Keratinocyte (primary cell): ENCODE data around the gene ELF5. TPM values are rescaled to one million over a fixed set of nuclear protein-coding genes. Genes with fewer than 3 reads are reported as not detected.

Experiments
- DNase-seq: peaks from one replicate; pipeline ENCODE4 v3.0.0-alpha.2; 2011; ENCODE audit warnings: low read depth, missing footprints, low spot score
- FAIRE-seq: peaks from 2 replicates; lab custom pipeline; 2011; peaks lifted over from hg19 to GRCh38; lab: Jason Lieb, UNC
- H2AFZ ChIP-seq: 2 replicates; pipeline ENCODE4 v1.6.0; 2012; ENCODE audit warnings: low read length, control low read depth, inconsistent platforms; ENCODE audit not compliant: control insufficient read depth
- H3K27ac ChIP-seq: 2 replicates; pipeline ENCODE4 v1.5.1; 2011; ENCODE audit warnings: low read length; ENCODE audit not compliant: control insufficient read depth, insufficient read depth
- H3K27me3 ChIP-seq: 3 replicates; pipeline ENCODE4 v1.6.0; 2011; ENCODE audit warnings: low read length; ENCODE audit not compliant: control insufficient read depth, insufficient read depth; ENCODE audit errors: extremely low read depth
- H3K36me3 ChIP-seq, 2 experiments: 2 replicates in 1 of 2; 3 replicates in 1 of 2; pipeline ENCODE4 v1.5.1; 2011; ENCODE audit warnings: low read length in 2 of 2, mild to moderate bottlenecking in 1 of 2; ENCODE audit not compliant: control insufficient read depth in 2 of 2, insufficient read depth in 2 of 2; ENCODE audit errors: extremely low read depth in 1 of 2
- H3K4me1 ChIP-seq: 3 replicates; pipeline ENCODE4 v1.5.1; 2011; ENCODE audit warnings: low read length; ENCODE audit not compliant: control insufficient read depth, insufficient read depth; ENCODE audit errors: extremely low read depth
- H3K4me2 ChIP-seq: 3 replicates; pipeline ENCODE4 v1.6.0; 2011; ENCODE audit warnings: low read depth, low read length; ENCODE audit not compliant: control insufficient read depth, insufficient read depth; ENCODE audit errors: extremely low read depth
- H3K4me3 ChIP-seq, 3 experiments: fragments of 200-600 bp in 1 of 3; sonication (generic) in 1 of 3; 2 replicates in 2 of 3; 3 replicates in 1 of 3; pipeline ENCODE4 v1.5.1; 2011 to 2016; ENCODE audit warnings: low read length in 3 of 3, mild to moderate bottlenecking in 3 of 3, control low read depth in 2 of 3, inconsistent platforms in 1 of 3, low read depth in 1 of 3, mixed read lengths in 1 of 3, mixed run types in 1 of 3, moderate library complexity in 1 of 3; ENCODE audit not compliant: control insufficient read depth in 2 of 3, insufficient read depth in 2 of 3; ENCODE audit errors: extremely low read depth in 1 of 3
- H3K79me2 ChIP-seq: 2 replicates; pipeline ENCODE4 v1.6.0; 2012; ENCODE audit warnings: low read length; ENCODE audit not compliant: control insufficient read depth, insufficient read depth
- H3K9ac ChIP-seq: 3 replicates; pipeline ENCODE4 v1.6.0; 2011; ENCODE audit warnings: low read length; ENCODE audit not compliant: control insufficient read depth, insufficient read depth; ENCODE audit errors: extremely low read depth
- H3K9me1 ChIP-seq: 3 replicates; pipeline ENCODE4 v1.6.0; 2011; ENCODE audit warnings: low read length; ENCODE audit not compliant: control insufficient read depth, insufficient read depth; ENCODE audit errors: extremely low read depth
- H3K9me3 ChIP-seq: 2 replicates; pipeline ENCODE4 v1.5.1; 2012; ENCODE audit warnings: low read depth, low read length; ENCODE audit not compliant: control insufficient read depth
- H4K20me1 ChIP-seq: 3 replicates; pipeline ENCODE4 v1.6.0; 2011; ENCODE audit warnings: low read length; ENCODE audit not compliant: control insufficient read depth, insufficient read depth; ENCODE audit errors: extremely low read depth
- EZH2 ChIP-seq: IDR thresholded peaks from one replicate; pipeline ENCODE4 v1.6.1; 2012; ENCODE audit warnings: inconsistent platforms, mild to moderate bottlenecking, low read length, moderate library complexity
- dilution Hi-C: fragments of 300-500 bp; cut with MboI; formaldehyde crosslinking; loops from one replicate; pipeline ENCODE4 v1.7.0; 2020; ENCODE audit warnings: low sequenced_read_pairs; ENCODE audit not compliant: extremely low pct_ligation_motif_present
- polyA plus RNA-seq, 5 experiments: library from polyadenylated mRNA; depleted of rRNA in 3 of 5; stranded (reverse) in 3 of 5; stranded (forward) in 1 of 5; unstranded in 1 of 5; fragments of >200 nt; gene quantifications; 1 replicate in 1 of 5; 2 replicates in 3 of 5; 3 replicates in 1 of 5; pipeline versions ENCODE4 v1.2.1 to v1.2.3, GENCODE V29; 2011 to 2012; ENCODE audit warnings: missing spikeins in 2 of 5, low read depth in 1 of 5, low replicate concordance in 1 of 5
- TF ChIP-seq, protein P1 (sequence below), 3 experiments: IDR thresholded peaks in 1 of 3; conservative IDR thresholded peaks in 1 of 3; optimal IDR thresholded peaks in 1 of 3; 2 replicates in 2 of 3; 3 replicates in 1 of 3; pipeline versions ENCODE3 to v1.5.1; 2011; ENCODE audit warnings: low read length in 3 of 3, mild to moderate bottlenecking in 3 of 3, moderate library complexity in 2 of 3, control low read depth in 1 of 3, inconsistent platforms in 1 of 3; ENCODE audit not compliant: insufficient read depth in 2 of 3; ENCODE audit errors: extremely low read depth in 1 of 3

Gene ELF5
- polyA plus RNA-seq, 1 donor (not counting 4 experiments of a cell fraction or from before 2014, with no cell fraction given): not detected

DNA sequence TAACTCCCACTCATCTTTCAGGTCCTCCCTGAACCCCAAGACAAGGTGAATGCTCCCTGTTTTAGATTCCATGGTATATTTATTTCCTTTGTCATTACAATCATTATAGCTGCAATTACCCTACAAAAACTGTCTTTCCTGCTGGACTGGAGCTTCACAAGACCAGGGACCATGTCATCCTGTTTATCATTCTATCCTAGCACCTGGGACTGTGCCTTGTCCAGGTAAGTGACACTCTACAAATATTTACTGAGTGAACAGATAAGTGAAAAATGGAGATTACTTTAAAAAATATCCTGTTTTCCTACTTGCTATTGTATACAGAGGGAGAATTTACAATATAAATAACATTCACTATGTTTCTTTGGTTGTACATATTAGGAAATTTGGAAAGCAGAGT lies 22.5 kb upstream of the ELF5 start:
- DNase-seq: no peak

DNA sequence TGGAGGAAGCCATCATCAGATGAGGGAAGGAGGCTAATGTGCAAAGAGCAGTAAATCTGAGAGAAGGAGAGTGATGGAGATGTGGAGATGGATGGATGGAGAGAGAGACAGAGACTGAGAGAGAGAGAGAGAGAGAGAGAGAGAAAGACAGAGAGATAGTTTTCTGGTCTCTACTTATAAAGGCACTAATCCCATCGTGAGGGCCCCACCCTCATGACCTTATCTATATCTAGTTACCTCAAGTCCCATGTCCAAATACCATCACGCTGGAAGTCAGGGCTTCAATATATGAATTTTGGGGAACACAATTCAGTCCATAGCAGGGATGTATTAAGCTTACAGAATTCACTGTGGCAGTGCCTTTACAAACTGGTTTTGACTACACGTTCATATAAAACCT lies 21.2 kb upstream of the ELF5 start:
- Histone ChIP-seq H3K27ac (no peak overlapping the region), H3K9ac (no peak overlapping the region), H3K4me2 (no peak overlapping the region), H3K4me1 (no peaks in the 10 kb centered on the region), H3K36me3 (no peaks in the 10 kb centered on the region), H3K4me3 (no peak overlapping the region), H3K79me2 (no peaks in the 10 kb centered on the region), H3K9me3 (no peaks in the 10 kb centered on the region), H3K27me3 (peaks cover 4% of the 10 kb centered on the region), H3K9me1 (no peaks in the 10 kb centered on the region), H4K20me1 (no peaks in the 10 kb centered on the region), H2AFZ (no peak overlapping the region)
- TF ChIP-seq EZH2: no peak
- TF ChIP-seq, protein P1, sequence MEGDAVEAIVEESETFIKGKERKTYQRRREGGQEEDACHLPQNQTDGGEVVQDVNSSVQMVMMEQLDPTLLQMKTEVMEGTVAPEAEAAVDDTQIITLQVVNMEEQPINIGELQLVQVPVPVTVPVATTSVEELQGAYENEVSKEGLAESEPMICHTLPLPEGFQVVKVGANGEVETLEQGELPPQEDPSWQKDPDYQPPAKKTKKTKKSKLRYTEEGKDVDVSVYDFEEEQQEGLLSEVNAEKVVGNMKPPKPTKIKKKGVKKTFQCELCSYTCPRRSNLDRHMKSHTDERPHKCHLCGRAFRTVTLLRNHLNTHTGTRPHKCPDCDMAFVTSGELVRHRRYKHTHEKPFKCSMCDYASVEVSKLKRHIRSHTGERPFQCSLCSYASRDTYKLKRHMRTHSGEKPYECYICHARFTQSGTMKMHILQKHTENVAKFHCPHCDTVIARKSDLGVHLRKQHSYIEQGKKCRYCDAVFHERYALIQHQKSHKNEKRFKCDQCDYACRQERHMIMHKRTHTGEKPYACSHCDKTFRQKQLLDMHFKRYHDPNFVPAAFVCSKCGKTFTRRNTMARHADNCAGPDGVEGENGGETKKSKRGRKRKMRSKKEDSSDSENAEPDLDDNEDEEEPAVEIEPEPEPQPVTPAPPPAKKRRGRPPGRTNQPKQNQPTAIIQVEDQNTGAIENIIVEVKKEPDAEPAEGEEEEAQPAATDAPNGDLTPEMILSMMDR (optimal IDR thresholded peaks at IDR 0.05 in 1 of 3, IDR thresholded peaks at IDR 0.05 in 1 of 3, conservative IDR thresholded peaks at IDR 0.05 in 1 of 3; ENCODE audit: extremely low read depth in 1 of 3, insufficient read depth in 2 of 3, low read length in 3 of 3): no peak
- DNase-seq: no peak
- dilution Hi-C loops: no loop called here
- no peak for FAIRE-seq

More for the DNA sequence above, 22.5 kb upstream of the ELF5 start:
- no peaks in the 10 kb centered on the region for H4K20me1 ChIP-seq
- no peaks in the 10 kb centered on the region for H3K79me2 ChIP-seq
- H3K4me1 ChIP-seq: no peaks in the 10 kb centered on the region
- no peak for FAIRE-seq
- H3K4me2 ChIP-seq: no peak overlapping the region
- no peaks in the 10 kb centered on the region for H3K9me1 ChIP-seq
- H3K9me3 ChIP-seq: no peaks in the 10 kb centered on the region
- H3K4me3 ChIP-seq: no peak overlapping the region
- dilution Hi-C loops: no loop called here
- no peak overlapping the region for H2AFZ ChIP-seq
- peaks cover 8% of the 10 kb centered on the region for H3K27me3 ChIP-seq
- TF ChIP-seq, protein P1 (optimal IDR thresholded peaks at IDR 0.05 in 1 of 3, IDR thresholded peaks at IDR 0.05 in 1 of 3, conservative IDR thresholded peaks at IDR 0.05 in 1 of 3; ENCODE audit: extremely low read depth in 1 of 3, insufficient read depth in 2 of 3, low read length in 3 of 3): no peak
- TF ChIP-seq EZH2: no peak
- no peak overlapping the region for H3K27ac ChIP-seq
- no peaks in the 10 kb centered on the region for H3K36me3 ChIP-seq
- no peak overlapping the region for H3K9ac ChIP-seq
